ENCODE results near the gene PUS1.

DNA sequence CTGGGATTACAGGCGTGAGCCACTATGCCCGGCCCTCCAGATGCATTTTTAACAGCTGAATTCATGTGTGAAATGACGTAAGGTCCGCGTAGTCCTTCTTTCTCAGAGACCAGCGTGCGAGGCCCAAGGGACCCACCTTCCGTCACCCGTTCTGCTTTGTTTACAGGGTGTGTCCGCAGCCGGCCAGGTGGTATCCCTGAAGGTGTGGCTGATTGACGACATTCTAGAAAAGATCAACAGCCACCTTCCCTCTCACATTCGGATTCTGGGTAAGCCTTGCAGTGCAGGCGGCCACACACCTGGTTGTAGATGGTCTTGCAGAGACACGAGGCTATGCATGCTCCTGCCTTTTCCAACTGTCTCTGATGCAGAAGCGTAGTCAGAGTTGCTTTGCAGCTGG lies 9.9 kb downstream of the PUS1 start:
- no peak for TF ChIP-seq BHLHE40 (IDR thresholded peaks at IDR 0.05; ENCODE audit: borderline replicate concordance)
- TF ChIP-seq, protein P1, sequence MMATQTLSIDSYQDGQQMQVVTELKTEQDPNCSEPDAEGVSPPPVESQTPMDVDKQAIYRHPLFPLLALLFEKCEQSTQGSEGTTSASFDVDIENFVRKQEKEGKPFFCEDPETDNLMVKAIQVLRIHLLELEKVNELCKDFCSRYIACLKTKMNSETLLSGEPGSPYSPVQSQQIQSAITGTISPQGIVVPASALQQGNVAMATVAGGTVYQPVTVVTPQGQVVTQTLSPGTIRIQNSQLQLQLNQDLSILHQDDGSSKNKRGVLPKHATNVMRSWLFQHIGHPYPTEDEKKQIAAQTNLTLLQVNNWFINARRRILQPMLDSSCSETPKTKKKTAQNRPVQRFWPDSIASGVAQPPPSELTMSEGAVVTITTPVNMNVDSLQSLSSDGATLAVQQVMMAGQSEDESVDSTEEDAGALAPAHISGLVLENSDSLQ (IDR thresholded peaks at IDR 0.05) = no peak
- no peak for TF ChIP-seq CTBP1 (IDR thresholded peaks at IDR 0.05; ENCODE audit: borderline replicate concordance)
- TF ChIP-seq SUZ12 (IDR thresholded peaks at IDR 0.05) = no peak
- TF ChIP-seq SP1 (IDR thresholded peaks at IDR 0.05) = no peak
- no peak for TF ChIP-seq ARNT (IDR thresholded peaks at IDR 0.05)
- no peak for TF ChIP-seq FOXM1 (IDR thresholded peaks at IDR 0.05; ENCODE audit: borderline replicate concordance)
- no peak for TF ChIP-seq HDGF (IDR thresholded peaks at IDR 0.05; ENCODE audit: borderline replicate concordance)

Measured in HEK293T (cell line).